WTC11 (cell line): Measurements from ENCODE around the gene RSKR.

Source experiments
- ARID4B ChIP-seq: sonication (generic); formaldehyde crosslinking; IDR thresholded peaks from 2 replicates; pipeline ENCODE4 v1.8.0; 2023; ENCODE audit warnings: missing genetic modification reagents, mild to moderate bottlenecking, borderline replicate concordance
- ATF3 ChIP-seq: sonication (generic); formaldehyde crosslinking; conservative IDR thresholded peaks from 2 replicates; pipeline ENCODE4 v1.8.1; 2022; ENCODE audit warnings: mild to moderate bottlenecking, missing genetic modification reagents
- CTCF ChIP-seq: fragments of 200-600 bp; IDR thresholded peaks from 2 replicates; pipeline ENCODE4 v1.8.0; 2022; ENCODE audit warnings: antibody characterized with exemption
- ESRRA ChIP-seq: sonication (generic); formaldehyde crosslinking; IDR thresholded peaks from 2 replicates; pipeline ENCODE4 v1.8.1; 2022; ENCODE audit warnings: mild to moderate bottlenecking, missing genetic modification reagents, borderline replicate concordance
- FOXK1 ChIP-seq: sonication (generic); formaldehyde crosslinking; IDR thresholded peaks from 2 replicates; pipeline ENCODE4 v1.8.0; 2022; ENCODE audit warnings: mild to moderate bottlenecking, moderate library complexity, missing genetic modification reagents
- GRHL2 ChIP-seq: fragments of 250-450 bp; sonication (Bioruptor Pico); IDR thresholded peaks from 2 replicates; pipeline ENCODE4 v1.8.0; 2022; ENCODE audit warnings: mild to moderate bottlenecking, moderate library complexity; ENCODE audit not compliant: insufficient replicate concordance, severe bottlenecking
- MXD4 ChIP-seq: fragments of 250-450 bp; sonication (Bioruptor Pico); IDR thresholded peaks from 2 replicates; pipeline ENCODE4 v1.8.0; 2021; ENCODE audit warnings: mild to moderate bottlenecking, moderate library complexity, borderline replicate concordance
- NR2C2 ChIP-seq: sonication (generic); formaldehyde crosslinking; IDR thresholded peaks from 2 replicates; pipeline ENCODE4 v1.8.0; 2022; ENCODE audit warnings: mild to moderate bottlenecking, missing genetic modification reagents
- RELA ChIP-seq: sonication (generic); formaldehyde crosslinking; IDR thresholded peaks from 2 replicates; pipeline ENCODE4 v1.8.1; 2022; ENCODE audit warnings: missing genetic modification reagents, mild to moderate bottlenecking, borderline replicate concordance
- USF2 ChIP-seq: sonication (generic); formaldehyde crosslinking; IDR thresholded peaks from 2 replicates; pipeline ENCODE4 v1.8.1; 2023; ENCODE audit warnings: mild to moderate bottlenecking, missing genetic modification reagents, moderate library complexity
- TF ChIP-seq, protein P1 (sequence below): sonication (generic); formaldehyde crosslinking; IDR thresholded peaks from 2 replicates; pipeline ENCODE4 v1.8.1; 2023; ENCODE audit warnings: mild to moderate bottlenecking, missing genetic modification reagents, borderline replicate concordance
- TF ChIP-seq, protein P2 (sequence below): sonication (generic); formaldehyde crosslinking; IDR thresholded peaks from 2 replicates; pipeline ENCODE4 v1.8.1; 2023; ENCODE audit warnings: mild to moderate bottlenecking, moderate library complexity, missing genetic modification reagents
- TF ChIP-seq, protein P3 (sequence below): sonication (generic); formaldehyde crosslinking; IDR thresholded peaks from 2 replicates; pipeline ENCODE4 v1.8.1; 2023; ENCODE audit warnings: mild to moderate bottlenecking, missing genetic modification reagents

DNA sequence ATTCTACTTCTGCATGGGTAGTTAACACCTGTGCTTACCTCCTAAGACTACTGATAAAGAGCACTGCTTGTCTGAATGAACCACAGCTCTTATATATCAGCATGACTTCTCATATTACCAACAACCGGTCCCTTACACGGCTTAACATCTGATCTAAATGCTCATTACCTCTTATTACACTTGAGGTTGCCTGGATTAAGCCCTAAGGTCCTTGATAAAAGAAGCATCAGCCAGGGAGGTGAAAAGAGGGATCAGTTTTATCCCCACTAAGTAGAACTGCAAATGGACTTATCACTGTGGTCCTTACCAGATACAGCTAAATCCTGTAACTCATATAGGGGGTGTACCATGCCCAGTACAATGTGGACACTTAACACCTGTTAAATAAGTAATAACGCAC lies 8.2 kb upstream of the RSKR start:
- TF ChIP-seq CTCF (no peak), USF2 (CRISPR knock-in tag) (no peak), ESRRA (no peak), GRHL2 (CRISPR knock-in tag) (no peak), FOXK1 (no peak), NR2C2 (CRISPR knock-in tag) (no peak), ATF3 (CRISPR knock-in tag) (no peak), RELA (CRISPR knock-in tag) (no peak), MXD4 (CRISPR knock-in tag) (no peak), ARID4B (CRISPR knock-in tag) (no peak)
- TF ChIP-seq, protein P1, sequence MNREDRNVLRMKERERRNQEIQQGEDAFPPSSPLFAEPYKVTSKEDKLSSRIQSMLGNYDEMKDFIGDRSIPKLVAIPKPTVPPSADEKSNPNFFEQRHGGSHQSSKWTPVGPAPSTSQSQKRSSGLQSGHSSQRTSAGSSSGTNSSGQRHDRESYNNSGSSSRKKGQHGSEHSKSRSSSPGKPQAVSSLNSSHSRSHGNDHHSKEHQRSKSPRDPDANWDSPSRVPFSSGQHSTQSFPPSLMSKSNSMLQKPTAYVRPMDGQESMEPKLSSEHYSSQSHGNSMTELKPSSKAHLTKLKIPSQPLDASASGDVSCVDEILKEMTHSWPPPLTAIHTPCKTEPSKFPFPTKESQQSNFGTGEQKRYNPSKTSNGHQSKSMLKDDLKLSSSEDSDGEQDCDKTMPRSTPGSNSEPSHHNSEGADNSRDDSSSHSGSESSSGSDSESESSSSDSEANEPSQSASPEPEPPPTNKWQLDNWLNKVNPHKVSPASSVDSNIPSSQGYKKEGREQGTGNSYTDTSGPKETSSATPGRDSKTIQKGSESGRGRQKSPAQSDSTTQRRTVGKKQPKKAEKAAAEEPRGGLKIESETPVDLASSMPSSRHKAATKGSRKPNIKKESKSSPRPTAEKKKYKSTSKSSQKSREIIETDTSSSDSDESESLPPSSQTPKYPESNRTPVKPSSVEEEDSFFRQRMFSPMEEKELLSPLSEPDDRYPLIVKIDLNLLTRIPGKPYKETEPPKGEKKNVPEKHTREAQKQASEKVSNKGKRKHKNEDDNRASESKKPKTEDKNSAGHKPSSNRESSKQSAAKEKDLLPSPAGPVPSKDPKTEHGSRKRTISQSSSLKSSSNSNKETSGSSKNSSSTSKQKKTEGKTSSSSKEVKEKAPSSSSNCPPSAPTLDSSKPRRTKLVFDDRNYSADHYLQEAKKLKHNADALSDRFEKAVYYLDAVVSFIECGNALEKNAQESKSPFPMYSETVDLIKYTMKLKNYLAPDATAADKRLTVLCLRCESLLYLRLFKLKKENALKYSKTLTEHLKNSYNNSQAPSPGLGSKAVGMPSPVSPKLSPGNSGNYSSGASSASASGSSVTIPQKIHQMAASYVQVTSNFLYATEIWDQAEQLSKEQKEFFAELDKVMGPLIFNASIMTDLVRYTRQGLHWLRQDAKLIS (CRISPR knock-in tag), result no peak
- TF ChIP-seq, protein P2, sequence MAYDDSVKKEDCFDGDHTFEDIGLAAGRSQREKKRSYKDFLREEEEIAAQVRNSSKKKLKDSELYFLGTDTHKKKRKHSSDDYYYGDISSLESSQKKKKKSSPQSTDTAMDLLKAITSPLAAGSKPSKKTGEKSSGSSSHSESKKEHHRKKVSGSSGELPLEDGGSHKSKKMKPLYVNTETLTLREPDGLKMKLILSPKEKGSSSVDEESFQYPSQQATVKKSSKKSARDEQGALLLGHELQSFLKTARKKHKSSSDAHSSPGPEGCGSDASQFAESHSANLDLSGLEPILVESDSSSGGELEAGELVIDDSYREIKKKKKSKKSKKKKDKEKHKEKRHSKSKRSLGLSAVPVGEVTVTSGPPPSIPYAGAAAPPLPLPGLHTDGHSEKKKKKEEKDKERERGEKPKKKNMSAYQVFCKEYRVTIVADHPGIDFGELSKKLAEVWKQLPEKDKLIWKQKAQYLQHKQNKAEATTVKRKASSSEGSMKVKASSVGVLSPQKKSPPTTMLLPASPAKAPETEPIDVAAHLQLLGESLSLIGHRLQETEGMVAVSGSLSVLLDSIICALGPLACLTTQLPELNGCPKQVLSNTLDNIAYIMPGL (CRISPR knock-in tag), result no peak
- TF ChIP-seq, protein P3, sequence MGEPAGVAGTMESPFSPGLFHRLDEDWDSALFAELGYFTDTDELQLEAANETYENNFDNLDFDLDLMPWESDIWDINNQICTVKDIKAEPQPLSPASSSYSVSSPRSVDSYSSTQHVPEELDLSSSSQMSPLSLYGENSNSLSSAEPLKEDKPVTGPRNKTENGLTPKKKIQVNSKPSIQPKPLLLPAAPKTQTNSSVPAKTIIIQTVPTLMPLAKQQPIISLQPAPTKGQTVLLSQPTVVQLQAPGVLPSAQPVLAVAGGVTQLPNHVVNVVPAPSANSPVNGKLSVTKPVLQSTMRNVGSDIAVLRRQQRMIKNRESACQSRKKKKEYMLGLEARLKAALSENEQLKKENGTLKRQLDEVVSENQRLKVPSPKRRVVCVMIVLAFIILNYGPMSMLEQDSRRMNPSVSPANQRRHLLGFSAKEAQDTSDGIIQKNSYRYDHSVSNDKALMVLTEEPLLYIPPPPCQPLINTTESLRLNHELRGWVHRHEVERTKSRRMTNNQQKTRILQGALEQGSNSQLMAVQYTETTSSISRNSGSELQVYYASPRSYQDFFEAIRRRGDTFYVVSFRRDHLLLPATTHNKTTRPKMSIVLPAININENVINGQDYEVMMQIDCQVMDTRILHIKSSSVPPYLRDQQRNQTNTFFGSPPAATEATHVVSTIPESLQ (CRISPR knock-in tag), result no peak
